ENCODE measurements around the gene RANBP1. TPM values are rescaled to one million over a fixed set of nuclear protein-coding genes. Genes with fewer than 3 reads are reported as not detected.

The RANBP1 gene
- total and polyA plus RNA-seq, 4 experiments from 2014 or later: 61.9 to 111 (median 77.4) TPM

GRCh38 chr22:20171288-20172140 lies 55.6 kb downstream of the RANBP1 start:
- ChIA-PET CTCF (ENCODE audit: partially characterized antibody) (no interaction called here), POLR2A (ENCODE audit: partially characterized antibody) (no interaction called here)
- Histone ChIP-seq H3K27ac (ENCODE audit: low read depth, low read length) (no peak overlapping the region), H3K36me3 (ENCODE audit: insufficient read depth, low read length) (no peaks in the 10 kb centered on the region), H3K4me3 (ENCODE audit: low read length in 2 of 2) (no peak overlapping the region), H3K27me3 (ENCODE audit: insufficient read depth, low read length) (no peaks in the 10 kb centered on the region), H3K4me1 (ENCODE audit: insufficient read depth, low read length) (no peaks in the 10 kb centered on the region), H3K9me3 (ENCODE audit: control insufficient read depth in 1 of 2, low read length in 2 of 2) (no peaks in the 10 kb centered on the region)
- intact Hi-C loops (cut with micrococcal nuclease): no loop called here
- no peak overlapping the region for H3K4me3 Mint-ChIP-seq
- no peaks in the 10 kb centered on the region for H3K36me3 Mint-ChIP-seq
- no peaks in the 10 kb centered on the region for H3K27me3 Mint-ChIP-seq
- no peaks in the 10 kb centered on the region for H3K9me3 Mint-ChIP-seq
- H3K4me1 Mint-ChIP-seq: no peaks in the 10 kb centered on the region
- H3K27ac Mint-ChIP-seq: no peak overlapping the region
- no peak for DNase-seq

- intact Hi-C loops (cut with micrococcal nuclease): no loop called here
- Mint-ChIP-seq H3K4me3 (no peak overlapping the region), H3K36me3 (no peaks in the 10 kb centered on the region), H3K27me3 (no peaks in the 10 kb centered on the region), H3K9me3 (no peaks in the 10 kb centered on the region), H3K27ac (no peak overlapping the region), H3K4me1 (no peaks in the 10 kb centered on the region)
- DNase-seq: no peak
- ChIA-PET CTCF (ENCODE audit: partially characterized antibody) (no interaction called here), POLR2A (ENCODE audit: partially characterized antibody) (no interaction called here)
- H3K4me1 ChIP-seq (ENCODE audit: insufficient read depth, low read length): no peaks in the 10 kb centered on the region
- no peaks in the 10 kb centered on the region for H3K9me3 ChIP-seq (ENCODE audit: control insufficient read depth in 1 of 2, low read length in 2 of 2)
- no peak overlapping the region for H3K27ac ChIP-seq (ENCODE audit: low read depth, low read length)
- H3K27me3 ChIP-seq (ENCODE audit: insufficient read depth, low read length): no peaks in the 10 kb centered on the region
- H3K4me3 ChIP-seq (ENCODE audit: low read length in 2 of 2): no peak overlapping the region
- no peaks in the 10 kb centered on the region for H3K36me3 ChIP-seq (ENCODE audit: insufficient read depth, low read length)
These were observed 56.3 kb downstream of the RANBP1 start for GRCh38 chr22:20172141-20172613.

- CTCF ChIA-PET (ENCODE audit: partially characterized antibody): no interaction called here
- no peaks in the 10 kb centered on the region for H3K36me3 Mint-ChIP-seq
- no peak overlapping the region for H3K4me3 ChIP-seq (ENCODE audit: low read length in 2 of 2)
- intact Hi-C loops (cut with micrococcal nuclease): no loop called here
- no peaks in the 10 kb centered on the region for H3K4me1 ChIP-seq (ENCODE audit: insufficient read depth, low read length)
- no peaks in the 10 kb centered on the region for H3K27me3 ChIP-seq (ENCODE audit: insufficient read depth, low read length)
- no peaks in the 10 kb centered on the region for H3K36me3 ChIP-seq (ENCODE audit: insufficient read depth, low read length)
- H3K4me3 Mint-ChIP-seq: no peak overlapping the region
- no peak for DNase-seq
- no peaks in the 10 kb centered on the region for H3K9me3 Mint-ChIP-seq
- POLR2A ChIA-PET (ENCODE audit: partially characterized antibody): no interaction called here
- no peaks in the 10 kb centered on the region for H3K9me3 ChIP-seq (ENCODE audit: control insufficient read depth in 1 of 2, low read length in 2 of 2)
- H3K27ac ChIP-seq (ENCODE audit: low read depth, low read length): no peak overlapping the region
- H3K4me1 Mint-ChIP-seq: no peaks in the 10 kb centered on the region
- no peak overlapping the region for H3K27ac Mint-ChIP-seq
- no peaks in the 10 kb centered on the region for H3K27me3 Mint-ChIP-seq
These were observed 57.3 kb downstream of the RANBP1 start for GRCh38 chr22:20173246-20173645.

GRCh38 chr22:20173772-20174171 lies 57.9 kb downstream of the RANBP1 start:
- H3K9me3 ChIP-seq (ENCODE audit: control insufficient read depth in 1 of 2, low read length in 2 of 2): no peaks in the 10 kb centered on the region
- no peak overlapping the region for H3K4me3 ChIP-seq (ENCODE audit: low read length in 2 of 2)
- H3K36me3 Mint-ChIP-seq: no peaks in the 10 kb centered on the region
- H3K4me1 Mint-ChIP-seq: no peaks in the 10 kb centered on the region
- intact Hi-C loops (cut with micrococcal nuclease): no loop called here
- H3K4me3 Mint-ChIP-seq: no peak overlapping the region
- H3K36me3 ChIP-seq (ENCODE audit: insufficient read depth, low read length): no peaks in the 10 kb centered on the region
- POLR2A ChIA-PET (ENCODE audit: partially characterized antibody): no interaction called here
- no peak for DNase-seq
- no peak overlapping the region for H3K27ac Mint-ChIP-seq
- CTCF ChIA-PET (ENCODE audit: partially characterized antibody): no interaction called here
- no peaks in the 10 kb centered on the region for H3K4me1 ChIP-seq (ENCODE audit: insufficient read depth, low read length)
- H3K9me3 Mint-ChIP-seq: no peaks in the 10 kb centered on the region
- H3K27ac ChIP-seq (ENCODE audit: low read depth, low read length): no peak overlapping the region
- no peaks in the 10 kb centered on the region for H3K27me3 ChIP-seq (ENCODE audit: insufficient read depth, low read length)
- no peaks in the 10 kb centered on the region for H3K27me3 Mint-ChIP-seq

GRCh38 chr22:20174785-20175596 lies 59.1 kb downstream of the RANBP1 start:
- POLR2A ChIA-PET (ENCODE audit: partially characterized antibody): no interaction called here
- Mint-ChIP-seq H3K4me1 (no peaks in the 10 kb centered on the region), H3K27ac (no peak overlapping the region), H3K4me3 (no peak overlapping the region), H3K9me3 (no peaks in the 10 kb centered on the region), H3K27me3 (no peaks in the 10 kb centered on the region), H3K36me3 (no peaks in the 10 kb centered on the region)
- Histone ChIP-seq H3K4me3 (ENCODE audit: low read length in 2 of 2) (no peak overlapping the region), H3K27ac (ENCODE audit: low read depth, low read length) (no peak overlapping the region), H3K27me3 (ENCODE audit: insufficient read depth, low read length) (no peaks in the 10 kb centered on the region), H3K4me1 (ENCODE audit: insufficient read depth, low read length) (no peaks in the 10 kb centered on the region), H3K36me3 (ENCODE audit: insufficient read depth, low read length) (no peaks in the 10 kb centered on the region), H3K9me3 (ENCODE audit: control insufficient read depth in 1 of 2, low read length in 2 of 2) (no peaks in the 10 kb centered on the region)
- CTCF ChIA-PET (ENCODE audit: partially characterized antibody): interaction anchor here (1.2 to 1.9 kb wide), 2 partner anchors 18 to 63 kb away, joined by 3 to 5 read pairs; no protein-coding TSS in a partner anchor
- no peak for DNase-seq
- intact Hi-C loops (cut with micrococcal nuclease): no loop called here

- intact Hi-C loops (cut with micrococcal nuclease): no loop called here
- H3K4me1 ChIP-seq (ENCODE audit: insufficient read depth, low read length): no peaks in the 10 kb centered on the region
These were observed 59.6 kb downstream of the RANBP1 start for GRCh38 chr22:20175597-20175900.

GRCh38 chr22:20176421-20177085 lies 60.6 kb downstream of the RANBP1 start:
- CTCF ChIA-PET (ENCODE audit: partially characterized antibody): no interaction called here
- intact Hi-C loops (cut with micrococcal nuclease): no loop called here

More at GRCh38 chr22:20175597-20175900, 59.6 kb downstream of the RANBP1 start:
- no peaks in the 10 kb centered on the region for H3K4me1 Mint-ChIP-seq
- H3K27me3 Mint-ChIP-seq: no peaks in the 10 kb centered on the region
- H3K9me3 Mint-ChIP-seq: no peaks in the 10 kb centered on the region
- H3K27ac ChIP-seq (ENCODE audit: low read depth, low read length): no peak overlapping the region
- H3K4me3 Mint-ChIP-seq: no peak overlapping the region
- H3K27me3 ChIP-seq (ENCODE audit: insufficient read depth, low read length): no peaks in the 10 kb centered on the region
- no peak for DNase-seq
- H3K9me3 ChIP-seq (ENCODE audit: control insufficient read depth in 1 of 2, low read length in 2 of 2): no peaks in the 10 kb centered on the region
- H3K36me3 Mint-ChIP-seq: no peaks in the 10 kb centered on the region
- H3K4me3 ChIP-seq (ENCODE audit: low read length in 2 of 2): no peak overlapping the region
- ChIA-PET CTCF (ENCODE audit: partially characterized antibody) (interaction anchor here (1.2 to 1.9 kb wide), 2 partner anchors 19 to 62 kb away, joined by 3 to 5 read pairs; no protein-coding TSS in a partner anchor), POLR2A (ENCODE audit: partially characterized antibody) (no interaction called here)
- H3K27ac Mint-ChIP-seq: no peak overlapping the region
- H3K36me3 ChIP-seq (ENCODE audit: insufficient read depth, low read length): no peaks in the 10 kb centered on the region

More at GRCh38 chr22:20176421-20177085, 60.6 kb downstream of the RANBP1 start:
- H3K27me3 ChIP-seq (ENCODE audit: insufficient read depth, low read length): no peaks in the 10 kb centered on the region
- H3K4me1 ChIP-seq (ENCODE audit: insufficient read depth, low read length): no peaks in the 10 kb centered on the region
- Mint-ChIP-seq H3K9me3 (no peaks in the 10 kb centered on the region), H3K4me3 (no peak overlapping the region), H3K27me3 (no peaks in the 10 kb centered on the region), H3K4me1 (no peaks in the 10 kb centered on the region), H3K36me3 (no peaks in the 10 kb centered on the region), H3K27ac (no peak overlapping the region)
- no peaks in the 10 kb centered on the region for H3K9me3 ChIP-seq (ENCODE audit: control insufficient read depth in 1 of 2, low read length in 2 of 2)
- H3K36me3 ChIP-seq (ENCODE audit: insufficient read depth, low read length): no peaks in the 10 kb centered on the region
- no peak for DNase-seq
- H3K27ac ChIP-seq (ENCODE audit: low read depth, low read length): no peak overlapping the region
- POLR2A ChIA-PET (ENCODE audit: partially characterized antibody): no interaction called here
- no peak overlapping the region for H3K4me3 ChIP-seq (ENCODE audit: low read length in 2 of 2)
